IMR-90 (cell line): ENCODE results near the gene SV2C.
"Not testable (repeated sequence)": the region's sequence is repeated elsewhere in the genome, so short reads cannot be mapped to it uniquely, and the experiment has no call there.

Experiments used
- CHD1 ChIP-seq: IDR thresholded peaks from 2 replicates; pipeline ENCODE4 v1.6.1; 2012; ENCODE audit warnings: low read depth, low read length, improper control_type of control experiment
- CTCF ChIP-seq: conservative IDR thresholded peaks from 2 replicates; pipeline ENCODE4 v1.5.1; 2012; ENCODE audit warnings: mild to moderate bottlenecking, low read depth, low read length, improper control_type of control experiment
- FOS ChIP-seq: fragments of 150-350 bp; IDR thresholded peaks from 2 replicates; pipeline ENCODE4 v1.6.1; 2016; ENCODE audit warnings: low read depth, low read length
- MAZ ChIP-seq: IDR thresholded peaks from 2 replicates; pipeline ENCODE4 v1.6.1; 2012; ENCODE audit warnings: low read depth, mild to moderate bottlenecking, low read length, improper control_type of control experiment, moderate library complexity, borderline replicate concordance
- POLR2A ChIP-seq: IDR thresholded peaks from 2 replicates; pipeline ENCODE4 v1.6.1; 2012; ENCODE audit warnings: mild to moderate bottlenecking, low read depth, low read length
- RAD21 ChIP-seq: IDR thresholded peaks from 2 replicates; pipeline ENCODE4 v1.6.1; 2012; ENCODE audit warnings: low read length, improper control_type of control experiment

GRCh38 chr5:76242155-76242554, 159.0 kb downstream of the SV2C start:
- not testable (repeated sequence) for TF ChIP-seq MAZ, CHD1, CTCF, FOS, POLR2A, RAD21
